Osteoblast (primary cell): ENCODE results near the gene CHRNA3. TPM values are rescaled to one million over a fixed set of nuclear protein-coding genes. Genes with fewer than 3 reads are reported as not detected.

Source experiments
- DNase-seq: peaks from one replicate; pipeline ENCODE4 v3.0.0; 2011; ENCODE audit warnings: low spot score, mixed read lengths; ENCODE audit not compliant: insufficient read length; ENCODE audit errors: missing footprints
- H2AFZ ChIP-seq: 2 replicates; pipeline ENCODE4 v1.6.0; 2011; ENCODE audit warnings: mild to moderate bottlenecking, low read length
- H3K27ac ChIP-seq: 2 replicates; pipeline ENCODE4 v1.5.1; 2011; ENCODE audit warnings: mild to moderate bottlenecking, low read depth, low read length, moderate library complexity
- H3K27me3 ChIP-seq: 2 replicates; pipeline ENCODE4 v1.6.0; 2012; ENCODE audit warnings: mild to moderate bottlenecking, control low read depth, inconsistent platforms, low read length, moderate library complexity; ENCODE audit not compliant: insufficient read depth
- H3K36me3 ChIP-seq: 2 replicates; pipeline ENCODE4 v1.5.1; 2011; ENCODE audit warnings: mild to moderate bottlenecking, low read length, control low read depth, moderate library complexity; ENCODE audit not compliant: insufficient read depth
- H3K4me1 ChIP-seq: 2 replicates; pipeline ENCODE4 v1.5.1; 2011; ENCODE audit warnings: mild to moderate bottlenecking, low read length, control low read depth, moderate library complexity; ENCODE audit not compliant: insufficient read depth
- H3K4me2 ChIP-seq: 2 replicates; pipeline ENCODE4 v1.6.0; 2011; ENCODE audit warnings: mild to moderate bottlenecking, low read length; ENCODE audit not compliant: insufficient read depth
- H3K4me3 ChIP-seq: fragments of 200-600 bp; sonication (generic); 3 replicates; pipeline ENCODE4 v1.5.1; 2012; ENCODE audit warnings: mild to moderate bottlenecking, low read length, inconsistent platforms; ENCODE audit not compliant: insufficient read depth
- H3K79me2 ChIP-seq: 2 replicates; pipeline ENCODE4 v1.6.0; 2012; ENCODE audit warnings: mild to moderate bottlenecking, low read length, control low read depth, inconsistent platforms; ENCODE audit not compliant: insufficient read depth
- H3K9me3 ChIP-seq: 2 replicates; pipeline ENCODE4 v1.5.1; 2011; ENCODE audit warnings: low read depth, low read length, control low read depth
- H4K20me1 ChIP-seq: 2 replicates; pipeline ENCODE4 v1.6.0; 2012; ENCODE audit warnings: mild to moderate bottlenecking, low read length, control low read depth; ENCODE audit not compliant: insufficient read depth
- CTCF ChIP-seq: IDR thresholded peaks from 2 replicates; pipeline ENCODE4 v1.5.1; 2011; ENCODE audit warnings: mild to moderate bottlenecking, low read depth, low read length, moderate library complexity; ENCODE audit errors: extremely low read depth
- total RNA-seq: library from RNA; depleted of rRNA; stranded (reverse); fragments of >200 nt; gene quantifications from 2 replicates; pipeline ENCODE4 v1.2.3, GENCODE V29; 2012

The CHRNA3 gene
- total RNA-seq, 1 donor, result not detected

DNA sequence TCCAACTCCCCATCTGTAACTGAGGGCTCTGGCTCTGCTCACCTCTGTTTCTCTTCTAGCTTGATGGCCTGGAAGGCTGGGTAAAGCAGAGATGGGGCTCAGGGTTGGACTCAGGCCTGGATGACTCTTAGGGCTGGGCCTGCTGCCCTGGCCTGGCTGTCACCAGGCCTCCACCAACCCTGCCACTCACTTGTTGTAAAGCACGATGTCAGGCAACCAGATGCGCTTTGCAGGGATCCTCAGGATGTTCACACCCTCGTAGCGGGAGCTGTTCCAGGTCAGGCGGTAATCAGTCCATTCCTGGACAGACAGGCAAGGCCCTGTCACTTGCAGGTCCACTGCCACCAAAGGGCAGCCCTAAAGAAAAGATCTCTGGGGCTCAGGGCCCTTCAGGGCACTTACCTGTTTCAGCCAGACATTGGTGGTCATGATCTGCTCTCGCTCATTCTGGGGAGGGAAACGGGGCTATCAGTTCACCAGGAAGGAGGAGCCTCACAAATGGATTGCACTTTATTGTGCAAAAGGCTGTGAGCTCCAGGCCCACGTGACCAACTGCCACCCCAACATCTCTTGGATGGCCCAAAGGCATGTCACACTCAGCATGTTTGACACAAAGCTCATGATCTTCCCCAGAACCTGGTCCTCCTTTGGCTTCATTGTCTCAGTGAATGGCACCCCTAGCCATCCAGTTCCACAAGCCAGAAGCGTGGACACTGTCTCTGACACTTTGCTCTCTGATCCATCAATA is 10.3 kb upstream of the CHRNA3 start:
- no peak overlapping the region for H3K27ac ChIP-seq

GRCh38 chr15:78629716-78630065 is 8.9 kb upstream of the CHRNA3 start:
- peaks cover 7% of the 10 kb centered on the region for H3K9me3 ChIP-seq
- H3K79me2 ChIP-seq, result no peaks in the 10 kb centered on the region
- H3K27me3 ChIP-seq, result peaks cover 16% of the 10 kb centered on the region
- no peak overlapping the region for H3K27ac ChIP-seq
- H3K36me3 ChIP-seq, result no peaks in the 10 kb centered on the region
- H3K4me2 ChIP-seq, result no peak overlapping the region
- H4K20me1 ChIP-seq, result no peaks in the 10 kb centered on the region
- no peak for TF ChIP-seq CTCF
- H3K4me3 ChIP-seq, result no peak overlapping the region
- no peak overlapping the region for H2AFZ ChIP-seq
- no peaks in the 10 kb centered on the region for H3K4me1 ChIP-seq
- no peak for DNase-seq

More for the DNA sequence above, 10.3 kb upstream of the CHRNA3 start:
- no peaks in the 10 kb centered on the region for H3K79me2 ChIP-seq
- no peaks in the 10 kb centered on the region for H3K4me1 ChIP-seq
- peaks cover 11% of the 10 kb centered on the region for H3K27me3 ChIP-seq
- H3K36me3 ChIP-seq, result no peaks in the 10 kb centered on the region
- no peak for TF ChIP-seq CTCF
- peaks cover 7% of the 10 kb centered on the region for H3K9me3 ChIP-seq
- H4K20me1 ChIP-seq, result no peaks in the 10 kb centered on the region
- DNase-seq, result no peak
- no peak overlapping the region for H2AFZ ChIP-seq
- H3K4me2 ChIP-seq, result no peak overlapping the region
- no peak overlapping the region for H3K4me3 ChIP-seq

DNA sequence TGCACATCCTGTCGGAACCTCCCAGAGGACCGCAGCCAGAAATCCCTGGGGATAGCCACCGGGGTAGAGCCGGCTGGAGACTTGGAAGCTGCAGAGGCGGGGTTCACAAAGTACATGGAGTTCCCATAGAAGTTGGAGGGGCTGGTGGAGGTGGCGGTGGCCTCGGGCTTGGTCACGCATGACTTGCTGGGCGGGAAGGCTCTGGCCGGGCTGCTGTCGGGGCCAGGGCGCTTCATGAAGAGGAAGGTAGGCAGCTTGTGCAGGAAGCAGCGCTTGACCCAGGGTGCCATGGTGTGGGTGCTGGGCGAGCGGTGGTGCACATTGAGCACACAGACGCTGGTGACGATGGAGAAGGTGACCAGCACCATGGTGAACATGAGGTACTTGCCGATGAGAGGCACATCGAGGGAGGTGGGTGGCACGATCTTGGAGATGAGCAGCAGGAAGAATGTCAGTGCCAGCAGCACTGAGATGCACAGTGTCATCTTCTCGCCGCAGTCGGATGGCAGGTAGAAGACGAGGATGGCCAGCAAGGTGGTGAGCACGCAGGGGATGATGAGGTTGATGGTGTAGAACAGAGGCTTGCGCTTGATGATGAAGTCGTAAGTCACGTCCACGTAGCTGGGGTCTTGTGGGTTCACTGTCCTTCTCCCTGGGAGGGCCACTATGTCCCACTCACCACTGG is 8.4 kb upstream of the CHRNA3 start:
- no peaks in the 10 kb centered on the region for H3K4me1 ChIP-seq
- H4K20me1 ChIP-seq, result no peaks in the 10 kb centered on the region
- TF ChIP-seq CTCF, result no peak
- DNase-seq, result no peak
- H3K27ac ChIP-seq, result no peak overlapping the region
- no peak overlapping the region for H3K4me3 ChIP-seq
- H3K79me2 ChIP-seq, result no peaks in the 10 kb centered on the region
- H3K4me2 ChIP-seq, result no peak overlapping the region
- H3K27me3 ChIP-seq, result peaks cover 17% of the 10 kb centered on the region
- no peak overlapping the region for H2AFZ ChIP-seq
- H3K36me3 ChIP-seq, result no peaks in the 10 kb centered on the region
- peaks cover 7% of the 10 kb centered on the region for H3K9me3 ChIP-seq

DNA sequence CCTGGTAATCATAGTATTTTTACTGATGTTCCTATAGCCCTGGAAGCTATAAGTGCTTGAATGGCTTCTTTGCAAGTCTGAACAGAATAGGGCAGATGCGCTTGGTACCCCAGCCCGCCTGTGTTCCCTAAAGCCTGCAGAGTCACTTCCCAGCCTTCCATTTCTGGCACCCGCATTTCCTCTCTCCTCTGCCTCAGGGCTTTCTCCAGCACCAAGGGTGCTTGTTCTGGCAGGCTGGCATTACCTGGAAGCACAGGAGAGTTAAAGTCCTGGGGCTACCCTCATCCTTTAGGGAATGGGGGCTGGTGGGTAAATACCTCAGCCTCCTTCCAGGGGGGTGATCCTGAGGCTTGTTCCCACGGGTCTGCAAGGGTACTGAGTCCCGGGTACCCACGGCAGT is 7.4 kb upstream of the CHRNA3 start:
- Histone ChIP-seq H3K4me1 (no peaks in the 10 kb centered on the region), H3K4me3 (no peak overlapping the region), H2AFZ (no peak overlapping the region), H3K27me3 (peaks cover 21% of the 10 kb centered on the region), H3K36me3 (no peaks in the 10 kb centered on the region), H3K4me2 (no peak overlapping the region), H3K27ac (no peak overlapping the region), H3K79me2 (no peaks in the 10 kb centered on the region), H4K20me1 (no peaks in the 10 kb centered on the region), H3K9me3 (peaks cover 2% of the 10 kb centered on the region)
- no peak for TF ChIP-seq CTCF
- no peak for DNase-seq
